ENCODE data around the gene KCNIP2.

Gene KCNIP2

GRCh38 chr10:101781984-101782810 is 61.4 kb downstream of the KCNIP2 start:
- Histone ChIP-seq H3K9ac (ENCODE audit: low read length) (peak overlapping the region; percentile 74), H3K4me1 (ENCODE audit: low read length) (peaks cover 17% of the 10 kb centered on the region), H4K20me1 (ENCODE audit: insufficient read depth, low read length) (no peaks in the 10 kb centered on the region; the same call in 1 of the 2 replicates), H3K27me3 (replicated peaks; ENCODE audit: insufficient read depth, low read length) (peaks cover 10% of the 10 kb centered on the region), H3K36me3 (replicated peaks; ENCODE audit: insufficient read depth, low read length) (peaks cover 3% of the 10 kb centered on the region; the same call in 1 of the 2 replicates), H2AFZ (ENCODE audit: low read length) (peak overlapping the region; percentile 87), H3K9me3 (replicated peaks; ENCODE audit: insufficient read depth, low read length) (no peaks in the 10 kb centered on the region), H3K4me3 (ENCODE audit: low read length) (peak overlapping the region; percentile 87), H3K9me2 (replicated peaks; ENCODE audit: insufficient read depth, low read length) (no peaks in the 10 kb centered on the region), H3K27ac (ENCODE audit: low read length) (no peak overlapping the region), H3K4me2 (ENCODE audit: low read depth, low read length) (peak overlapping the region; percentile 94), H3K79me2 (ENCODE audit: low read length) (peaks cover 18% of the 10 kb centered on the region), H3F3A (ENCODE audit: insufficient read depth, low read length) (peaks cover 34% of the 10 kb centered on the region)
- TF ChIP-seq CTCF (IDR thresholded peaks at IDR 0.05; ENCODE audit: low read length) (no peak), EZH2 (optimal IDR thresholded peaks at IDR 0.05; ENCODE audit: low read depth, low read length) (no peak), EZH2phosphoT487 (IDR thresholded peaks at IDR 0.05; ENCODE audit: low read length) (no peak)
- no peak for DNase-seq

- DNase-seq, result no peak
- Histone ChIP-seq H3K9ac (ENCODE audit: low read length) (no peak overlapping the region), H3K27me3 (replicated peaks; ENCODE audit: insufficient read depth, low read length) (peaks cover 16% of the 10 kb centered on the region), H4K20me1 (ENCODE audit: insufficient read depth, low read length) (no peaks in the 10 kb centered on the region; the same call in 1 of the 2 replicates), H3K79me2 (ENCODE audit: low read length) (peaks cover 16% of the 10 kb centered on the region), H3F3A (ENCODE audit: insufficient read depth, low read length) (peaks cover 30% of the 10 kb centered on the region), H3K36me3 (replicated peaks; ENCODE audit: insufficient read depth, low read length) (no peaks in the 10 kb centered on the region), H3K27ac (ENCODE audit: low read length) (no peak overlapping the region), H3K4me3 (ENCODE audit: low read length) (no peak overlapping the region), H2AFZ (ENCODE audit: low read length) (no peak overlapping the region), H3K4me1 (ENCODE audit: low read length) (peaks cover 17% of the 10 kb centered on the region), H3K9me2 (replicated peaks; ENCODE audit: insufficient read depth, low read length) (no peaks in the 10 kb centered on the region), H3K9me3 (replicated peaks; ENCODE audit: insufficient read depth, low read length) (no peaks in the 10 kb centered on the region), H3K4me2 (ENCODE audit: low read depth, low read length) (peak overlapping the region; percentile 94; the same call in 1 of the 2 replicates)
- TF ChIP-seq EZH2 (optimal IDR thresholded peaks at IDR 0.05; ENCODE audit: low read depth, low read length), result no peak
- no peak for TF ChIP-seq CTCF (IDR thresholded peaks at IDR 0.05; ENCODE audit: low read length)
- TF ChIP-seq EZH2phosphoT487 (IDR thresholded peaks at IDR 0.05; ENCODE audit: low read length), result no peak
Measured at GRCh38 chr10:101781655-101781983, 62.0 kb downstream of the KCNIP2 start.

- TF ChIP-seq EZH2 (optimal IDR thresholded peaks at IDR 0.05; ENCODE audit: low read depth, low read length) (no peak), CTCF (IDR thresholded peaks at IDR 0.05; ENCODE audit: low read length) (peak; percentile 89), EZH2phosphoT487 (IDR thresholded peaks at IDR 0.05; ENCODE audit: low read length) (no peak)
- Histone ChIP-seq H3K36me3 (replicated peaks; ENCODE audit: insufficient read depth, low read length) (no peaks in the 10 kb centered on the region), H4K20me1 (ENCODE audit: insufficient read depth, low read length) (no peaks in the 10 kb centered on the region; the same call in 1 of the 2 replicates), H3K79me2 (ENCODE audit: low read length) (peaks cover 16% of the 10 kb centered on the region), H3K27me3 (replicated peaks; ENCODE audit: insufficient read depth, low read length) (peaks cover 20% of the 10 kb centered on the region), H3K4me3 (ENCODE audit: low read length) (no peak overlapping the region), H3K27ac (ENCODE audit: low read length) (no peak overlapping the region), H3F3A (ENCODE audit: insufficient read depth, low read length) (peaks cover 24% of the 10 kb centered on the region), H3K4me1 (ENCODE audit: low read length) (peaks cover 17% of the 10 kb centered on the region), H3K9me3 (replicated peaks; ENCODE audit: insufficient read depth, low read length) (no peaks in the 10 kb centered on the region), H3K9ac (ENCODE audit: low read length) (no peak overlapping the region), H2AFZ (ENCODE audit: low read length) (no peak overlapping the region), H3K4me2 (ENCODE audit: low read depth, low read length) (peak overlapping the region; percentile 94; the same call in 1 of the 2 replicates), H3K9me2 (replicated peaks; ENCODE audit: insufficient read depth, low read length) (no peaks in the 10 kb centered on the region)
- DNase-seq, result peak; percentile 65
Measured at GRCh38 chr10:101780818-101781654, 62.6 kb downstream of the KCNIP2 start.

Data from MM.1S (cell line).